Central memory CD8-positive, alpha-beta T cell (primary cell): ENCODE results near the gene HAUS5.
A peak's percentile ranks its signal among the peaks of the same experiment; 100 is the strongest.

ENCODE experiments used
- ATAC-seq: fragments of 150-1000 bp; cut with Tn5 transposase; replicated peaks from 2 replicates; pipeline ENCODE4 v1.10.0; 2022; ENCODE audit warnings: mild to moderate bottlenecking, moderate FRiP score, moderate number of reproducible peaks; ENCODE audit not compliant: poor library complexity, severe bottlenecking; ENCODE audit errors: extremely low read depth
- DNase-seq, 2 donors: peaks; one replicate each; pipeline ENCODE4 v3.0.0; 2021; ENCODE audit warnings: low spot score in 2 of 2
- H3K27ac Mint-ChIP-seq: one replicate; pipeline ENCODE4 v1.8.0; 2022; ENCODE audit warnings: low read depth, mild to moderate bottlenecking, moderate library complexity, mixed read lengths
- H3K27me3 Mint-ChIP-seq: one replicate; pipeline ENCODE4 v1.8.0; 2022; ENCODE audit warnings: mixed read lengths
- H3K36me3 Mint-ChIP-seq: one replicate; pipeline ENCODE4 v1.8.0; 2022; ENCODE audit warnings: mild to moderate bottlenecking, moderate library complexity, mixed read lengths; ENCODE audit not compliant: insufficient read depth
- H3K4me1 Mint-ChIP-seq: one replicate; pipeline ENCODE4 v1.8.0; 2022; ENCODE audit warnings: mixed read lengths
- H3K4me3 Mint-ChIP-seq: one replicate; pipeline ENCODE4 v1.8.0; 2022; ENCODE audit warnings: mild to moderate bottlenecking, moderate library complexity, mixed read lengths
- H3K9me3 Mint-ChIP-seq: one replicate; pipeline ENCODE4 v1.8.0; 2022; ENCODE audit warnings: mixed read lengths

The HAUS5 gene

GRCh38 chr19:35613574-35613973, 1.0 kb downstream of the HAUS5 start:
- peak overlapping the region; percentile 85 for H3K4me3 Mint-ChIP-seq
- peaks cover 12% of the 10 kb centered on the region for H3K4me1 Mint-ChIP-seq
- peaks cover 3% of the 10 kb centered on the region for H3K9me3 Mint-ChIP-seq
- no peaks in the 10 kb centered on the region for H3K27me3 Mint-ChIP-seq
- H3K27ac Mint-ChIP-seq: peak overlapping the region; percentile 32
- ATAC-seq (no peak), DNase-seq (no peak)
- H3K36me3 Mint-ChIP-seq: peaks cover 18% of the 10 kb centered on the region

GRCh38 chr19:35615036-35615435, 2.5 kb downstream of the HAUS5 start:
- H3K36me3 Mint-ChIP-seq: peaks cover 16% of the 10 kb centered on the region

GRCh38 chr19:35618857-35619256, 6.3 kb downstream of the HAUS5 start:
- Mint-ChIP-seq H3K27me3 (no peaks in the 10 kb centered on the region), H3K4me1 (no peaks in the 10 kb centered on the region), H3K4me3 (no peak overlapping the region), H3K36me3 (peaks cover 7% of the 10 kb centered on the region), H3K9me3 (no peaks in the 10 kb centered on the region), H3K27ac (no peak overlapping the region)
- no peak for ATAC-seq
- no peak for DNase-seq

More at GRCh38 chr19:35615036-35615435, 2.5 kb downstream of the HAUS5 start:
- no peak for DNase-seq
- peaks cover 9% of the 10 kb centered on the region for H3K4me1 Mint-ChIP-seq
- ATAC-seq: no peak
- no peak overlapping the region for H3K4me3 Mint-ChIP-seq
- H3K27ac Mint-ChIP-seq: no peak overlapping the region
- no peaks in the 10 kb centered on the region for H3K9me3 Mint-ChIP-seq
- H3K27me3 Mint-ChIP-seq: no peaks in the 10 kb centered on the region

- Mint-ChIP-seq H3K4me1 (no peaks in the 10 kb centered on the region), H3K9me3 (no peaks in the 10 kb centered on the region), H3K27ac (no peak overlapping the region), H3K36me3 (peaks cover 6% of the 10 kb centered on the region), H3K4me3 (no peak overlapping the region), H3K27me3 (no peaks in the 10 kb centered on the region)
- ATAC-seq (no peak), DNase-seq (no peak)
These were observed 6.9 kb downstream of the HAUS5 start for GRCh38 chr19:35619290-35619923.

GRCh38 chr19:35620001-35620400, 7.5 kb downstream of the HAUS5 start:
- Mint-ChIP-seq H3K4me3 (no peak overlapping the region), H3K9me3 (no peaks in the 10 kb centered on the region), H3K36me3 (peaks cover 5% of the 10 kb centered on the region), H3K27ac (no peak overlapping the region), H3K4me1 (no peaks in the 10 kb centered on the region), H3K27me3 (no peaks in the 10 kb centered on the region)
- DNase-seq (no peak), ATAC-seq (no peak)

- Mint-ChIP-seq H3K9me3 (no peaks in the 10 kb centered on the region), H3K4me1 (no peaks in the 10 kb centered on the region), H3K36me3 (peaks cover 5% of the 10 kb centered on the region), H3K27ac (no peak overlapping the region), H3K27me3 (no peaks in the 10 kb centered on the region), H3K4me3 (no peak overlapping the region)
- ATAC-seq (no peak), DNase-seq (no peak)
These were observed 9.2 kb downstream of the HAUS5 start for GRCh38 chr19:35621708-35622107.

GRCh38 chr19:35622750-35623149, 10.2 kb downstream of the HAUS5 start:
- DNase-seq (no peak), ATAC-seq (no peak)
- Mint-ChIP-seq H3K9me3 (no peaks in the 10 kb centered on the region), H3K4me3 (no peak overlapping the region), H3K27me3 (no peaks in the 10 kb centered on the region), H3K36me3 (peaks cover 5% of the 10 kb centered on the region), H3K27ac (no peak overlapping the region), H3K4me1 (no peaks in the 10 kb centered on the region)

- Mint-ChIP-seq H3K4me1 (peaks cover 6% of the 10 kb centered on the region), H3K9me3 (no peaks in the 10 kb centered on the region), H3K27ac (no peak overlapping the region), H3K36me3 (peaks cover 6% of the 10 kb centered on the region), H3K4me3 (no peak overlapping the region), H3K27me3 (no peaks in the 10 kb centered on the region)
- DNase-seq (no peak), ATAC-seq (no peak)
These were observed 10.9 kb downstream of the HAUS5 start for GRCh38 chr19:35623327-35624010.

- Mint-ChIP-seq H3K36me3 (peaks cover 25% of the 10 kb centered on the region), H3K4me3 (peak overlapping the region; percentile 88), H3K9me3 (no peaks in the 10 kb centered on the region), H3K27me3 (no peaks in the 10 kb centered on the region), H3K27ac (peak overlapping the region; percentile 94), H3K4me1 (peaks cover 36% of the 10 kb centered on the region)
- ATAC-seq (peak; percentile 5), DNase-seq (no peak)
These were observed 15.7 kb downstream of the HAUS5 start for GRCh38 chr19:35628264-35628564.

GRCh38 chr19:35628565-35629331, 16.2 kb downstream of the HAUS5 start, which contains the start of gene RBM42:
Gene RBM42 (plus strand): TSS chr19:35629036. CDS start chr19:35629154, 118 bp downstream.
- ATAC-seq (peak; percentile 100), DNase-seq (peak; percentile 96 to 99)
- H3K4me3 Mint-ChIP-seq: peak within 1 kb of the TSS; percentile 88
- H3K36me3 Mint-ChIP-seq: peaks cover 28% of the 10 kb centered on the region
- peak within 1 kb of the TSS; percentile 94 for H3K27ac Mint-ChIP-seq
- no peaks in the 10 kb centered on the region for H3K27me3 Mint-ChIP-seq
- no peaks in the 10 kb centered on the region for H3K9me3 Mint-ChIP-seq
- H3K4me1 Mint-ChIP-seq: peaks cover 40% of the 10 kb centered on the region

- no peak for DNase-seq
- no peak for ATAC-seq
- H3K4me1 Mint-ChIP-seq: peaks cover 40% of the 10 kb centered on the region
- peak overlapping the region; percentile 94 for H3K27ac Mint-ChIP-seq
- no peaks in the 10 kb centered on the region for H3K27me3 Mint-ChIP-seq
- H3K4me3 Mint-ChIP-seq: peak overlapping the region; percentile 88
- H3K9me3 Mint-ChIP-seq: no peaks in the 10 kb centered on the region
- peaks cover 33% of the 10 kb centered on the region for H3K36me3 Mint-ChIP-seq
These were observed 16.7 kb downstream of the HAUS5 start for GRCh38 chr19:35629332-35629633.

GRCh38 chr19:35633727-35634440, 21.3 kb downstream of the HAUS5 start:
- no peak for ATAC-seq
- Mint-ChIP-seq H3K27ac (no peak overlapping the region), H3K4me1 (peaks cover 29% of the 10 kb centered on the region), H3K36me3 (peaks cover 44% of the 10 kb centered on the region), H3K4me3 (no peak overlapping the region), H3K9me3 (no peaks in the 10 kb centered on the region), H3K27me3 (no peaks in the 10 kb centered on the region)
- DNase-seq: no peak
